GM12892 (cell line): Measurements from ENCODE around the gene PLEKHM1.

Source experiments
- POLR2A ChIP-seq: IDR thresholded peaks from 2 replicates; pipeline ENCODE4 v1.6.1; 2011; ENCODE audit warnings: low read depth, low read length, control low read depth
- POLR2AphosphoS5 ChIP-seq: IDR thresholded peaks from 2 replicates; pipeline ENCODE4 v1.6.1; 2011; ENCODE audit warnings: low read depth, low read length, control low read depth

GRCh38 chr17:45426561-45426960, 64.0 kb downstream of the PLEKHM1 start:
- TF ChIP-seq POLR2A (no peak), POLR2AphosphoS5 (no peak)
